NCI-H1417 treated with DMSO at 0.1 percent for 48 hours (cell line): Measurements from ENCODE around the gene TRPC4.
"Not testable (repeated sequence)": the region's sequence is repeated elsewhere in the genome, so short reads cannot be mapped to it uniquely, and the experiment has no call there.

ENCODE experiments used
- DNase-seq: peaks from one replicate; lab custom pipeline; 2025; lab: John Stamatoyannopoulos, UW

TRPC4 gene

GRCh38 chr13:37601648-37602440 lies 267.7 kb downstream of the TRPC4 start:
- no peak for DNase-seq

GRCh38 chr13:37599519-37599918 lies 270.1 kb downstream of the TRPC4 start:
- no peak for DNase-seq

- no peak for DNase-seq
These were observed 271.0 kb downstream of the TRPC4 start, which contains the start of gene POSTN for GRCh38 chr13:37598597-37598996. TSS of gene POSTN (minus strand) at chr13:37598768. CDS start at chr13:37598726, 42 bp downstream.

- no peak for DNase-seq
These were observed 272.0 kb downstream of the TRPC4 start for GRCh38 chr13:37597477-37598025.

GRCh38 chr13:37596805-37597204 lies 272.8 kb downstream of the TRPC4 start:
- no peak for DNase-seq

- DNase-seq, result no peak
These were observed 274.4 kb downstream of the TRPC4 start for GRCh38 chr13:37595162-37595561.

GRCh38 chr13:37594550-37594949 lies 275.0 kb downstream of the TRPC4 start:
- DNase-seq, result no peak

GRCh38 chr13:37589381-37589780 lies 280.2 kb downstream of the TRPC4 start:
- DNase-seq, result not testable (repeated sequence)

- DNase-seq, result no peak
These were observed 282.3 kb downstream of the TRPC4 start for GRCh38 chr13:37587236-37587635.
